Endothelial cell of umbilical vein (primary cell): ENCODE results near the gene B3GALT4. TPM values are rescaled to one million over a fixed set of nuclear protein-coding genes. Genes with fewer than 3 reads are reported as not detected.

Experiments
- BruUV-seq: library from RNA; stranded (reverse); fragments of 400-500 nt; replicated peaks from 2 replicates; lab custom pipeline; 2021; lab: Mats Ljungman, UMichigan
- CTCF ChIA-PET: fragments of 300-600, 350-600 bp; sonication (Branson Sonifier 250); formaldehyde crosslinking; loops from one replicate; lab custom pipeline; 2021; ENCODE audit warnings: antibody characterized with exemption, inconsistent platforms; lab: Charles Lee
- POLR2A ChIA-PET: fragments of 300-600, 350-600 bp; sonication (Branson Sonifier 250); formaldehyde crosslinking; loops from one replicate; lab custom pipeline; 2021; ENCODE audit warnings: antibody characterized with exemption, inconsistent platforms; lab: Charles Lee
- DNase-seq: peaks from one replicate; pipeline ENCODE4 v3.0.0-alpha.2; 2011; ENCODE audit warnings: low read depth, low spot score
- FAIRE-seq: peaks from 2 replicates; lab custom pipeline; 2011; peaks lifted over from hg19 to GRCh38; lab: Jason Lieb, UNC
- H2AFZ ChIP-seq: 2 replicates; pipeline ENCODE4 v1.6.0; 2012; ENCODE audit warnings: low read depth, low read length, control low read depth, inconsistent platforms
- H3K27ac ChIP-seq: 2 replicates; pipeline ENCODE4 v1.5.1; 2011; ENCODE audit warnings: low read depth, mild to moderate bottlenecking, control low read depth, low read length, moderate library complexity; ENCODE audit not compliant: insufficient read depth
- H3K27me3 ChIP-seq, 2 experiments: 2 replicates each; pipeline versions ENCODE4 v1.6.0 to v1.6.1; 2011; ENCODE audit warnings: low read length in 2 of 2, mixed read lengths in 1 of 2; ENCODE audit not compliant: control insufficient read depth in 2 of 2, insufficient read depth in 2 of 2
- H3K36me3 ChIP-seq, 2 experiments: 2 replicates in 1 of 2; 3 replicates in 1 of 2; pipeline ENCODE4 v1.5.1; 2011; ENCODE audit warnings: low read length in 2 of 2, mild to moderate bottlenecking in 1 of 2, moderate library complexity in 1 of 2; ENCODE audit not compliant: control insufficient read depth in 2 of 2, insufficient read depth in 2 of 2; ENCODE audit errors: extremely low read depth in 1 of 2
- H3K4me1 ChIP-seq: 3 replicates; pipeline ENCODE4 v1.5.1; 2011; ENCODE audit warnings: mild to moderate bottlenecking, low read length; ENCODE audit not compliant: control insufficient read depth, insufficient read depth; ENCODE audit errors: extremely low read depth
- H3K4me2 ChIP-seq: 2 replicates; pipeline ENCODE4 v1.6.1; 2011; ENCODE audit warnings: low read length, control low read depth, mixed read lengths; ENCODE audit not compliant: insufficient read depth
- H3K4me3 ChIP-seq, 3 experiments: fragments of 200-600 bp in 1 of 3; sonication (generic), shearing (Covaris generic) in 1 of 3; replicated peaks in 1 of 3; 2 replicates each; pipeline ENCODE4 v1.5.1; 2011 to 2016; ENCODE audit warnings: control low read depth in 3 of 3, low read length in 3 of 3, mild to moderate bottlenecking in 2 of 3, inconsistent platforms in 1 of 3, low read depth in 1 of 3, moderate library complexity in 1 of 3; ENCODE audit not compliant: insufficient read depth in 1 of 3
- H3K79me2 ChIP-seq: 2 replicates; pipeline ENCODE4 v1.6.0; 2012; ENCODE audit warnings: low read length, inconsistent platforms; ENCODE audit not compliant: control insufficient read depth, insufficient read depth
- H3K9ac ChIP-seq: replicated peaks from 2 replicates; pipeline ENCODE3; 2011; ENCODE audit warnings: low read length, control low read depth; ENCODE audit not compliant: insufficient read depth; ENCODE audit errors: extremely low read depth
- H3K9me1 ChIP-seq: replicated peaks from 3 replicates; pipeline ENCODE4 v1.6.0; 2011; ENCODE audit warnings: mild to moderate bottlenecking, low read length; ENCODE audit not compliant: control insufficient read depth, insufficient read depth; ENCODE audit errors: extremely low read depth
- H3K9me3 ChIP-seq: replicated peaks from 2 replicates; pipeline ENCODE4 v1.5.1; 2012; ENCODE audit warnings: low read length, inconsistent platforms; ENCODE audit not compliant: control insufficient read depth, insufficient read depth
- H4K20me1 ChIP-seq: replicated peaks from 2 replicates; pipeline ENCODE3; 2011; ENCODE audit warnings: mild to moderate bottlenecking, low read length; ENCODE audit not compliant: control insufficient read depth, insufficient read depth; ENCODE audit errors: extremely low read depth
- CTCF ChIP-seq, 2 donors: IDR thresholded peaks; 1 replicate in 1 of 2; 2 replicates in 1 of 2; pipeline ENCODE4 v1.5.1; 2011; ENCODE audit warnings: low read length in 2 of 2, mild to moderate bottlenecking in 2 of 2, moderate library complexity in 2 of 2, control low read depth in 1 of 2, inconsistent platforms in 1 of 2, low read depth in 1 of 2; ENCODE audit not compliant: insufficient read depth in 1 of 2; ENCODE audit errors: extremely low read depth in 1 of 2
- EZH2 ChIP-seq: IDR thresholded peaks from 2 replicates; pipeline ENCODE4 v1.6.1; 2012; ENCODE audit warnings: borderline replicate concordance, low read depth, mild to moderate bottlenecking, moderate library complexity, low read length, inconsistent platforms; ENCODE audit not compliant: severe bottlenecking
- FOS ChIP-seq: IDR thresholded peaks from 2 replicates; pipeline ENCODE4 v1.6.1; 2011; ENCODE audit warnings: mild to moderate bottlenecking, low read length, moderate library complexity, borderline replicate concordance; ENCODE audit not compliant: insufficient read depth
- GATA2 ChIP-seq: IDR thresholded peaks from 2 replicates; pipeline ENCODE4 v1.7.0; 2011; ENCODE audit warnings: low read depth, mild to moderate bottlenecking, moderate library complexity, mixed read lengths, low read length; ENCODE audit not compliant: insufficient read length, insufficient read depth
- JUN ChIP-seq: IDR thresholded peaks from 2 replicates; pipeline ENCODE4 v1.6.1; 2011; ENCODE audit warnings: borderline replicate concordance, low read depth; ENCODE audit not compliant: insufficient read length, insufficient read depth
- MAX ChIP-seq: IDR thresholded peaks from 2 replicates; pipeline ENCODE4 v1.6.1; 2011; ENCODE audit not compliant: insufficient read depth, insufficient read length
- MYC ChIP-seq: IDR thresholded peaks from one replicate; pipeline ENCODE4 v1.6.1; 2011; ENCODE audit warnings: mild to moderate bottlenecking, low read depth, low read length
- POLR2A ChIP-seq: IDR thresholded peaks from 2 replicates; pipeline ENCODE4 v1.6.1; 2012; ENCODE audit warnings: low read depth, mild to moderate bottlenecking, control low read depth, low read length
- POLR2AphosphoS5 ChIP-seq: IDR thresholded peaks from 2 replicates; pipeline ENCODE4 v1.6.1; 2012; ENCODE audit warnings: low read depth, mild to moderate bottlenecking, control low read depth, low read length, moderate library complexity; ENCODE audit not compliant: insufficient read depth
- dilution Hi-C: fragments of 300-500 bp; cut with MboI; formaldehyde crosslinking; loops from one replicate; pipeline ENCODE4 v1.15.0; 2019; ENCODE audit warnings: low sequenced_read_pairs; ENCODE audit not compliant: extremely low pct_ligation_motif_present
- intact Hi-C: fragments of 100-400 bp; cut with micrococcal nuclease; formaldehyde crosslinking; loops from one replicate; pipeline ENCODE4 v1.10.0; 2022
- polyA plus RNA-seq, 4 experiments: library from polyadenylated mRNA; depleted of rRNA in 3 of 4; stranded (reverse) in 3 of 4; unstranded in 1 of 4; fragments of >200 nt; gene quantifications; 2 replicates each; pipeline versions ENCODE4 v1.2.1 to v1.2.3, GENCODE V29; 2011 to 2012; ENCODE audit warnings: missing spikeins in 1 of 4
- total RNA-seq: library from RNA; stranded (reverse); gene quantifications from 2 replicates; pipeline ENCODE4 v1.2.3, GENCODE V29; 2021

Gene B3GALT4
- total and polyA plus RNA-seq, 2 donors (not counting 3 experiments of a cell fraction or from before 2014, with no cell fraction given), result 4.5 to 5.6 TPM

GRCh38 chr6:33250731-33251130 lies 26.2 kb upstream of the B3GALT4 start:
- CTCF ChIA-PET, result interaction anchor here (1.0 to 3.8 kb wide), 5 partner anchors 21 to 412 kb away, joined by 3 to 53 read pairs (median 4); partner anchors contain the start of genes RGL2, RPS18, TAP2 and VPS52

More at GRCh38 chr6:33250731-33251130, 26.2 kb upstream of the B3GALT4 start:
- no peak overlapping the region for H3K4me3 ChIP-seq
- no TSS peak for BruUV-seq
- DNase-seq (no peak), FAIRE-seq (no peak)
- no peak overlapping the region for H2AFZ ChIP-seq
- no peak overlapping the region for H3K4me2 ChIP-seq
- H3K9ac ChIP-seq, result no peak overlapping the region
- H3K9me3 ChIP-seq, result no peaks in the 10 kb centered on the region
- POLR2A ChIA-PET, result interaction anchor here (2.7 kb wide), 1 partner anchor 21 kb away, joined by 10 read pairs; the partner anchor contains the start of genes RPS18 and VPS52
- peaks cover 0 to 2% of the 10 kb centered on the region in 2 experiments for H3K27me3 ChIP-seq
- H4K20me1 ChIP-seq, result no peaks in the 10 kb centered on the region
- no peak overlapping the region for H3K27ac ChIP-seq
- intact Hi-C loops (no loop called here), dilution Hi-C loops (no loop called here)
- H3K79me2 ChIP-seq, result no peaks in the 10 kb centered on the region
- peaks cover 23% of the 10 kb centered on the region for H3K4me1 ChIP-seq
- no peak for TF ChIP-seq EZH2
- TF ChIP-seq MAX, result no peak
- TF ChIP-seq POLR2AphosphoS5, result no peak
- TF ChIP-seq FOS, result no peak
- TF ChIP-seq MYC, result no peak
- no peak for TF ChIP-seq GATA2
- no peak for TF ChIP-seq POLR2A
- no peak for TF ChIP-seq JUN
- TF ChIP-seq CTCF (IDR thresholded peaks at IDR 0.05; ENCODE audit: extremely low read depth in 1 of 2, insufficient read depth in 1 of 2, low read depth in 1 of 2, low read length in 2 of 2), result no peak
- H3K36me3 ChIP-seq, result peaks cover 0 to 2% of the 10 kb centered on the region in 2 experiments
- no peaks in the 10 kb centered on the region for H3K9me1 ChIP-seq
